GM18505 (cell line): ENCODE results near the gene IGFBP7.

Experiments
- ATAC-seq: cut with Tn5 transposase; IDR thresholded peaks from one replicate; pipeline ENCODE4 v1.9.1; 2021; ENCODE audit not compliant: unreplicated experiment
- POLR2A ChIP-seq: IDR thresholded peaks from 4 replicates; pipeline ENCODE4 v1.6.1; 2011; ENCODE audit warnings: borderline replicate concordance; ENCODE audit not compliant: insufficient read depth, insufficient read length; ENCODE audit errors: extremely low read depth

IGFBP7 gene

GRCh38 chr4:57098941-57099340, 11.2 kb downstream of the IGFBP7 start:
- no peak for TF ChIP-seq POLR2A
- ATAC-seq = no peak

GRCh38 chr4:57098415-57098814, 11.8 kb downstream of the IGFBP7 start:
- ATAC-seq = no peak
- TF ChIP-seq POLR2A = no peak

- ATAC-seq = no peak
- TF ChIP-seq POLR2A = no peak
Measured at GRCh38 chr4:57097711-57098110, 12.5 kb downstream of the IGFBP7 start.

DNA sequence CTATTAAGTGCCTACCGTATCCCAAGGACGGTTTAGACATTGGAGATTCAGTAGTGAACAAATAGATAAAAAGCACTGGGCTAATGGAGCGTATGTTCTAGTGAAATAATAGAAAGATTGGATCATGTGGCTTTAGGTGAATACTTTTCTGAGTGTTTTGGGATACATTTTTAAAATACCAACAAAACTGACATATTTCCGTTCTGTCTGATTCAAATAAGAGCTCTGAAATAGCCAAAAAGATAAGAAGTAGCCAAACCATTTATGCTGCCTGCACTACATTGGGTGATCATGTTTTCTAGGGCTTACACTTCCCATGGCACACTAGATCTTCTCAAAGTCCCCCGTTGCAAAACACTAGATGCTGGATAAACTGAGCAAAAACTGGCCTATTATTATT, 14.2 kb downstream of the IGFBP7 start:
- no peak for ATAC-seq
- TF ChIP-seq POLR2A = no peak

DNA sequence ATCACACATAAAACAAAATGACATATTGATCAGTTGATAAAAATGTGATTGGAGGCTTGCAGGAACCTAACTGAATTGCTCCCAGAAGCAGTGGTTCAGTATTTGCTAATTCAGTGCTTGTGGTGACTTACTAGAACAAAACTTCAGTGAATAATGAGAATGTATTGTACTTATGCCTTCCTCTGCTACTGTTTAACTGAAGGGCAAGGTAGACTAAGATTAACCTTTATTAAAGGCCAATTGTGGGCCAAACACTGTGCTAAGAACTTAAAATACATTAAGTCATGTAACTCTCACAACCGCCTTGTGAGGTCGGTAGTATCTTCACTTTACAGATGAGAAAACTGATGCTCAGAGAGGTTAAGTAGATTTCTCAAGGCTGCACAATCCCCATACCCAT, 14.9 kb downstream of the IGFBP7 start:
- TF ChIP-seq POLR2A = no peak

GRCh38 chr4:57094832-57095223, 15.4 kb downstream of the IGFBP7 start:
- TF ChIP-seq POLR2A = no peak
- no peak for ATAC-seq

More for the DNA sequence above, 14.9 kb downstream of the IGFBP7 start:
- ATAC-seq = no peak

- no peak for ATAC-seq
- TF ChIP-seq POLR2A = no peak
Measured at GRCh38 chr4:57093845-57094831, 16.0 kb downstream of the IGFBP7 start.

GRCh38 chr4:57091657-57092162, 18.5 kb downstream of the IGFBP7 start:
- ATAC-seq = no peak
- TF ChIP-seq POLR2A = no peak

GRCh38 chr4:57090079-57090478, 20.1 kb downstream of the IGFBP7 start:
- no peak for TF ChIP-seq POLR2A
- ATAC-seq = no peak

DNA sequence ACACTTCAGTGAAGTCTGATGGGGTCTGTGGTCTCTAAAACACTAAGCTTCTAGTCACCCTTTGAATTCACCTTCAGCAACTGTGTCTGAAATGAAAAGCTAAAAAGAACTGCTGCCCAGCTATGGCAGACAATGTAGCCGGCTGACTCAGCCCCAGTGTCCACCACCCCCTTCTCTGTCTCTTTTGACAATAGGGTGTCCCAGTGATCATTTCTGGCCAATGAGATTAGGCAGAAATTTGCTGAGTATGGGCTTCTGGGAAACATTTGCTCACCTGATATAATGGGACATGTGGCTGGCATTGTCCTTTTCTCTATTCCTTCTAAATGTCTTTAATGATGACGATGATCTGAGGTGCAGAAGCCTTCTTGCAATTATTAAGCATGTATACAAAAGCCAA, 20.6 kb downstream of the IGFBP7 start:
- no peak for ATAC-seq

GRCh38 chr4:57086031-57086723, 24.0 kb downstream of the IGFBP7 start:
- no peak for TF ChIP-seq POLR2A
- ATAC-seq = no peak

More for the DNA sequence above, 20.6 kb downstream of the IGFBP7 start:
- TF ChIP-seq POLR2A = no peak

GRCh38 chr4:57085278-57085677, 24.9 kb downstream of the IGFBP7 start:
- ATAC-seq = no peak
- no peak for TF ChIP-seq POLR2A

DNA sequence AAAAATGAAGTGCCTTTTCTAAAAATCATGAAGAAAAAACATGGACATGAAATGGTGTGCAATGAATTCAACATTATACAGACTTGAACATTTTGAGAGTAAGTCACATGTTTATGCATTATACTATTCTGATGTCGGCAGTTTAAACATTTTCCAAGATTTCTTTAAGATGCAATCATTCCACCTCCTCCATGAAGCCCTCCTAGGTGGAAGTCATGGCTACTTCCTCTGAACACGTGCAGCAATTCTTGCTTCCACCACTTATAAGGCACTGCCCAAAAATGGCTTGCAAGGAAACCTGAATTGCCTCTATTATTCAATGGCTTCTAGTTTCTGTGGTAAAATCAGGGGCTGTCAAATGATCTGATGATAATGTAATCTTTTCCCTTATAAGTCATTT, 25.8 kb downstream of the IGFBP7 start:
- no peak for ATAC-seq

More for the DNA sequence above, 25.8 kb downstream of the IGFBP7 start:
- TF ChIP-seq POLR2A = no peak
